Gastroesophageal sphincter (tissue), 4 donors: ENCODE results near the gene FSIP2. TPM values are rescaled to one million over a fixed set of nuclear protein-coding genes. Genes with fewer than 3 reads are reported as not detected.

ENCODE experiments used
- ATAC-seq: fragments of 150-250 bp; one replicate; pipeline ENCODE4 v1.9.1; 2016; ENCODE audit warnings: mild to moderate bottlenecking, moderate library complexity
- H3K27ac ChIP-seq, 4 donors: fragments of 200-600 bp; sonication (generic) in 3 of 4; 1 replicate in 3 of 4; 2 replicates in 1 of 4; pipeline ENCODE4 v1.5.1; 2016 to 2019
- H3K27me3 ChIP-seq: fragments of 200-600 bp; sonication (generic); one replicate; pipeline ENCODE4 v1.5.1; 2019
- H3K36me3 ChIP-seq, 2 donors: fragments of 200-600 bp; sonication (generic); one replicate each; pipeline ENCODE4 v1.5.1; 2019; ENCODE audit warnings: control low read depth in 1 of 2
- H3K4me1 ChIP-seq, 3 donors: fragments of 200-600 bp; sonication (generic); 1 replicate in 2 of 3; 2 replicates in 1 of 3; pipeline ENCODE4 v1.5.1; 2016 to 2019; ENCODE audit warnings: control low read depth in 2 of 3
- H3K4me3 ChIP-seq, 2 donors: fragments of 200-600 bp; sonication (generic); one replicate each; pipeline ENCODE4 v1.5.1; 2019; ENCODE audit warnings: mild to moderate bottlenecking in 1 of 2, moderate library complexity in 1 of 2
- H3K9me3 ChIP-seq, 3 donors: fragments of 200-600 bp; sonication (generic); one replicate each; pipeline ENCODE4 v1.5.1; 2017 to 2019; ENCODE audit warnings: control low read depth in 2 of 3
- CTCF ChIP-seq, 4 experiments: fragments of 200-600 bp in 2 of 4; fragments of 450-650 bp in 2 of 4; sonication (generic) in 1 of 4; IDR thresholded peaks; one replicate each; pipeline ENCODE4 v1.5.1; 2017 to 2019; ENCODE audit warnings: antibody characterized with exemption in 4 of 4, mild to moderate bottlenecking in 2 of 4, moderate library complexity in 2 of 4
- EP300 ChIP-seq: sonication (generic); formaldehyde crosslinking; IDR thresholded peaks from one replicate; pipeline ENCODE4 v1.6.1; 2017; ENCODE audit warnings: antibody characterized with exemption, mild to moderate bottlenecking
- POLR2A ChIP-seq, 2 donors: fragments of 450-650 bp; IDR thresholded peaks; one replicate each; pipeline ENCODE4 v1.6.1; 2017; ENCODE audit warnings: antibody characterized with exemption in 2 of 2, mild to moderate bottlenecking in 2 of 2, moderate library complexity in 1 of 2
- POLR2AphosphoS5 ChIP-seq: sonication (generic); formaldehyde crosslinking; IDR thresholded peaks from one replicate; pipeline ENCODE4 v1.6.1; 2017; ENCODE audit warnings: antibody characterized with exemption
- WGBS, 2 donors: methylation state at CpG; one replicate each; pipeline ENCODE4 v1.1.5; 2018; ENCODE audit warnings: low coverage in 1 of 2; 5-methylcytosine and 5-hydroxymethylcytosine counted together
- total RNA-seq, 4 donors: library from RNA; depleted of rRNA; stranded (reverse); fragments of >200 nt; gene quantifications; one replicate each; pipeline ENCODE4 v1.1.0, GENCODE V29; 2016

FSIP2 gene
- total RNA-seq, 4 donors from 2014 or later = 0.04 to 1.1 (median 0.33) TPM

GRCh38 chr2:185787227-185788145 is 48.9 kb downstream of the FSIP2 start:
- 83 to 93% methylated on average over 2 of the region's 2 CpGs for WGBS, 2 donors
- H3K27ac ChIP-seq = no peak overlapping the region
- no peaks in the 10 kb centered on the region for H3K4me1 ChIP-seq
- no peaks in the 10 kb centered on the region for H3K36me3 ChIP-seq
- no peak for ATAC-seq
- TF ChIP-seq POLR2AphosphoS5 = no peak
- no peak for TF ChIP-seq CTCF (IDR thresholded peaks at IDR 0.05)
- no peaks in the 10 kb centered on the region for H3K9me3 ChIP-seq
- H3K27me3 ChIP-seq = no peaks in the 10 kb centered on the region
- no peak overlapping the region for H3K4me3 ChIP-seq

- Histone ChIP-seq H3K4me1 (no peaks in the 10 kb centered on the region), H3K36me3 (no peaks in the 10 kb centered on the region), H3K4me3 (no peak overlapping the region), H3K27me3 (no peaks in the 10 kb centered on the region), H3K9me3 (no peaks in the 10 kb centered on the region), H3K27ac (no peak overlapping the region)
- no peak for ATAC-seq
- WGBS, 2 donors = 75 to 96% methylated on average over 2 of the region's 2 CpGs
- TF ChIP-seq POLR2AphosphoS5 = no peak
- TF ChIP-seq POLR2A (IDR thresholded peaks at IDR 0.05) = no peak
- no peak for TF ChIP-seq CTCF (IDR thresholded peaks at IDR 0.05)
- no peak for TF ChIP-seq EP300
Observed at GRCh38 chr2:185790361-185790760, 51.8 kb downstream of the FSIP2 start.

- ATAC-seq = no peak
- 55 to 64% methylated on average over 6 to 7 of the region's 7 CpGs for WGBS, 2 donors
- H3K27ac ChIP-seq = no peak overlapping the region
- H3K9me3 ChIP-seq = no peaks in the 10 kb centered on the region
- no peaks in the 10 kb centered on the region for H3K36me3 ChIP-seq
- TF ChIP-seq POLR2A (IDR thresholded peaks at IDR 0.05) = no peak
- TF ChIP-seq POLR2AphosphoS5 = no peak
- no peak for TF ChIP-seq CTCF (IDR thresholded peaks at IDR 0.05)
- TF ChIP-seq EP300 = no peak
- no peaks in the 10 kb centered on the region for H3K27me3 ChIP-seq
- no peak overlapping the region for H3K4me3 ChIP-seq
- no peaks in the 10 kb centered on the region for H3K4me1 ChIP-seq
Observed at GRCh38 chr2:185793532-185794345, 55.1 kb downstream of the FSIP2 start.

GRCh38 chr2:185796758-185797157 is 58.2 kb downstream of the FSIP2 start:
- H3K36me3 ChIP-seq = no peaks in the 10 kb centered on the region
- H3K9me3 ChIP-seq = no peaks in the 10 kb centered on the region
- 77 to 83% methylated on average over 2 of the region's 2 CpGs for WGBS, 2 donors
- no peak for TF ChIP-seq POLR2A (IDR thresholded peaks at IDR 0.05)
- no peak for TF ChIP-seq CTCF (IDR thresholded peaks at IDR 0.05)
- TF ChIP-seq POLR2AphosphoS5 = no peak
- no peak for TF ChIP-seq EP300
- no peak overlapping the region for H3K27ac ChIP-seq
- no peak overlapping the region for H3K4me3 ChIP-seq
- ATAC-seq = no peak
- H3K27me3 ChIP-seq = no peaks in the 10 kb centered on the region
- H3K4me1 ChIP-seq = no peaks in the 10 kb centered on the region

GRCh38 chr2:185802926-185803325 is 64.3 kb downstream of the FSIP2 start:
- TF ChIP-seq EP300 (no peak), CTCF (IDR thresholded peaks at IDR 0.05) (no peak), POLR2A (IDR thresholded peaks at IDR 0.05) (no peak), POLR2AphosphoS5 (no peak)
- Histone ChIP-seq H3K9me3 (no peaks in the 10 kb centered on the region), H3K4me3 (no peak overlapping the region), H3K4me1 (no peaks in the 10 kb centered on the region), H3K36me3 (no peaks in the 10 kb centered on the region), H3K27ac (no peak overlapping the region), H3K27me3 (no peaks in the 10 kb centered on the region)
- ATAC-seq = no peak
